H1 (cell line): ENCODE results near the gene RAG2. TPM values are rescaled to one million over a fixed set of nuclear protein-coding genes. Genes with fewer than 3 reads are reported as not detected.

Experiments used
- CHD7 ChIP-seq: fragments of 300-600 bp; sonication (generic); IDR thresholded peaks from 2 replicates; pipeline ENCODE4 v1.7.1; 2012; ENCODE audit warnings: low read length, moderate library complexity, mild to moderate bottlenecking, inconsistent platforms; ENCODE audit not compliant: insufficient replicate concordance
- JUND ChIP-seq: IDR thresholded peaks from 2 replicates; pipeline ENCODE4 v1.6.1; 2011; ENCODE audit warnings: mild to moderate bottlenecking, improper control_type of control experiment, low read length
- KDM5A ChIP-seq: fragments of 200-600 bp; IDR thresholded peaks from 2 replicates; pipeline ENCODE4 v1.7.1; 2012; ENCODE audit warnings: mild to moderate bottlenecking, low read length, inconsistent platforms, mixed read lengths
- PHF8 ChIP-seq: fragments of 200-600 bp; sonication (generic); conservative IDR thresholded peaks from 2 replicates; pipeline ENCODE4 v1.7.1; 2012; ENCODE audit warnings: low read depth, mild to moderate bottlenecking, inconsistent platforms, low read length, moderate library complexity
- SIX5 ChIP-seq: IDR thresholded peaks from 2 replicates; pipeline ENCODE4 v1.6.1; 2011; ENCODE audit warnings: mild to moderate bottlenecking, low read depth, low read length
- polyA plus RNA-seq, 7 experiments: library from polyadenylated mRNA; depleted of rRNA in 3 of 7; stranded (reverse) in 5 of 7; unstranded in 2 of 7; fragments of >200 nt in 5 of 7; fragments of 200-250 nt in 2 of 7; gene quantifications; 1 replicate in 5 of 7; 2 replicates in 1 of 7; 4 replicates in 1 of 7; pipeline versions ENCODE4 v1.2.1 to v1.2.3, GENCODE V29; 2011 to 2013; ENCODE audit warnings: missing spikeins in 2 of 7, mixed read lengths in 2 of 7
- total RNA-seq: library from RNA; stranded (reverse); fragmentation: NEBNext Ultra II Directional; extraction: Animal tissue kit (Norgen Biotek cat#: 25700); gene quantifications from 2 replicates; pipeline ENCODE4 v1.2.1, GENCODE V29; 2021

RAG2 gene
- total and polyA plus RNA-seq, 2 of the 8 experiments (the other 6 are each of a cell fraction or from before 2014, with no cell fraction given): not detected

DNA sequence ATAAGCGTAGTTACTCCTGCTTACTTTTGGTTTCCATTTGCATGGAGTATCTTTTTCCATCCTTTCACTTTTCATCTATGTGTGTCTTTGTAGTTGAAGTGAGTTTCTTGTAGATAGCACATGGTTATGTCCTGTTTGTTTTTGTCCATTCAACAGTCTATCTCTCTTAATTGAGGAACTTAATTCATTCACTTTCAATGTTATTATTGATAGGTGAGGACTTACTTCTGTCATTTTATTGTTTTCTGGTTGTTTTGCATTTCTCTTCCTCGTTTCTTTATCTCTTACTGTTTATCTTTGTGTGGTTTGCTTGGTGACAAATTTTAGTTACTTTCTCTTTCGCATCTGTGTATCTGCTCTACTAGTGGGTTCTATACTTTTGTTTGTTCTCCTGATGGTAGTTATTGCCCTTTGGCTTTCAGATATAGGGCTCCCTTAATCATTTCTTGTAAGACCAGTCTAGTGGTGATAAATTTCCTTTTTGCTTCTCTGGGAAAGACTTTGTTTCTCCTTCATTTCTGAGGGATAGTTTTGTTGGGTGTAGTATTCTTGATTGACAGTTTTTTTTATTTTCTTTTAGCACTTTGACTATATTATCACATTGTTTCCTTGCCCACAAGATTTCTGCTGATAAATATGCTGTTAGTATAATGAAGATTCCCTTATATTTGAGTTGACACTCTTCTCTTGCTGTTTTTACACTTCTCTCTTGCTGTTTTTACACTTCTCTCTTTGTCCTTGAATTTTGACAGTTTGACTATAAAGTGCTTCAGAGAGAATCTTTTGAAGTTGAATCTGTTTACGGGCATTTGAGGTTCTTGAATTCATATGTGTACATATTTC, 39.2 kb downstream of the RAG2 start (continued):
- TF ChIP-seq JUND (no peak), PHF8 (no peak), CHD7 (no peak), SIX5 (no peak), KDM5A (no peak)
- TF ChIP-seq, all 59 proteins: peak for 0
